GM12874 (cell line): ENCODE data around the gene HMG20B.

Experiments used
- TF ChIP-seq, protein P1 (sequence below): IDR thresholded peaks from 2 replicates; pipeline ENCODE4 v1.5.1; 2011; ENCODE audit warnings: low read depth, mild to moderate bottlenecking, control low read depth, low read length, moderate library complexity; ENCODE audit not compliant: insufficient read depth

HMG20B gene

DNA sequence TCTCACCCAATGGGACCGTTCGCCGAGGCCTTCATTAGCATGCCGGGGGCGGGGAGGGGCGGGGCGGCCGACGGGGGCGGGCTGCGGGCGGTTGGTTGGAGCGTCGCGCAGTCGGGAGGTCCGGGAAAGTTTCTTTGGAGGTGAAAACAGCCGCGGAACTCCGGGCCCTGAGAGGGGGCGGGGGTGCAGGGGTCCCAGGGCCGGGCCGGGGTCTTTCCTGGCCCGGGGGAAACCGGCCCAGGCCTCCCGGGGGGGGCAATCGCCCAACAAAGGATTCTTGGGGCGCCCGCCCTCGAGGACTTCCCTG lies at the start of gene HMG20B:
HMG20B (plus strand) TSS at position 90 of the 307 bp plus-strand sequence. CDS start 366 bp downstream, outside the sequence.
- TF ChIP-seq, protein P1, sequence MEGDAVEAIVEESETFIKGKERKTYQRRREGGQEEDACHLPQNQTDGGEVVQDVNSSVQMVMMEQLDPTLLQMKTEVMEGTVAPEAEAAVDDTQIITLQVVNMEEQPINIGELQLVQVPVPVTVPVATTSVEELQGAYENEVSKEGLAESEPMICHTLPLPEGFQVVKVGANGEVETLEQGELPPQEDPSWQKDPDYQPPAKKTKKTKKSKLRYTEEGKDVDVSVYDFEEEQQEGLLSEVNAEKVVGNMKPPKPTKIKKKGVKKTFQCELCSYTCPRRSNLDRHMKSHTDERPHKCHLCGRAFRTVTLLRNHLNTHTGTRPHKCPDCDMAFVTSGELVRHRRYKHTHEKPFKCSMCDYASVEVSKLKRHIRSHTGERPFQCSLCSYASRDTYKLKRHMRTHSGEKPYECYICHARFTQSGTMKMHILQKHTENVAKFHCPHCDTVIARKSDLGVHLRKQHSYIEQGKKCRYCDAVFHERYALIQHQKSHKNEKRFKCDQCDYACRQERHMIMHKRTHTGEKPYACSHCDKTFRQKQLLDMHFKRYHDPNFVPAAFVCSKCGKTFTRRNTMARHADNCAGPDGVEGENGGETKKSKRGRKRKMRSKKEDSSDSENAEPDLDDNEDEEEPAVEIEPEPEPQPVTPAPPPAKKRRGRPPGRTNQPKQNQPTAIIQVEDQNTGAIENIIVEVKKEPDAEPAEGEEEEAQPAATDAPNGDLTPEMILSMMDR = no peak

DNA sequence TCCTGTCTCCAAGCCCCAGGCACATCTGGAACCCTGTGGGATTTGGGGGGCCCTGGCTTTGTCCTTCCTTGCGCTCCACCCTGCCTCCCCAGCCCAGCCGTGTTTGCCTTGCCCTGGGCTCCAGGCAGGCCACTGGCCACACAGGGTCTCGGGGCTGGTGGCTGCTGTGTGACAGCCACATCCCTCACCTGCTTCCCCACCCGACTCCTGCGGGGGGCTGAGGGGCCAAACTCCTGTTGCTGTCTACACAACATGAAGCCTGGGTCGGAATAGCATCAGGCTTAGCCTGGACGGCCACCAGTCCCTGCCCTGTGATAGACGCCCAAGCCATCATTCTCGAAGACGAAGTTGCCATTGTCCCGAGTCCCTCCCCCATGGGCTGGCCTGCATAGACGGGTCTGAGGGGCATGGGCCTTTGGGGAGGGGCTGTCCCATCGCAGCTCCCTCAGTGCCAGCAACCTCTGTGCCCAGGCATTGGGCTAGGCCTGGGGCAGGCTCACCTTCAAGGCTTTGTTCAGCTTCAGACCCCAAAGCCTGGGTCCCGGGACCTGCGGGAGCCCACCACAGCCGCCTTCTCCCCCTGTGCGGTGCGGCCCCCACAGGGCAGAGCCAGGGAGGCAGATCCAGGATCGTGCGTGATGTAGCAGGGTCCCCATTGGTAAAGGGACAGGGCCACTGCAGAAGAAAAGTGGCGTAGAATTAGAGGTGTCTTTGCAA lies 49.2 kb upstream of the HMG20B start:
- TF ChIP-seq, protein P1 = no peak

DNA sequence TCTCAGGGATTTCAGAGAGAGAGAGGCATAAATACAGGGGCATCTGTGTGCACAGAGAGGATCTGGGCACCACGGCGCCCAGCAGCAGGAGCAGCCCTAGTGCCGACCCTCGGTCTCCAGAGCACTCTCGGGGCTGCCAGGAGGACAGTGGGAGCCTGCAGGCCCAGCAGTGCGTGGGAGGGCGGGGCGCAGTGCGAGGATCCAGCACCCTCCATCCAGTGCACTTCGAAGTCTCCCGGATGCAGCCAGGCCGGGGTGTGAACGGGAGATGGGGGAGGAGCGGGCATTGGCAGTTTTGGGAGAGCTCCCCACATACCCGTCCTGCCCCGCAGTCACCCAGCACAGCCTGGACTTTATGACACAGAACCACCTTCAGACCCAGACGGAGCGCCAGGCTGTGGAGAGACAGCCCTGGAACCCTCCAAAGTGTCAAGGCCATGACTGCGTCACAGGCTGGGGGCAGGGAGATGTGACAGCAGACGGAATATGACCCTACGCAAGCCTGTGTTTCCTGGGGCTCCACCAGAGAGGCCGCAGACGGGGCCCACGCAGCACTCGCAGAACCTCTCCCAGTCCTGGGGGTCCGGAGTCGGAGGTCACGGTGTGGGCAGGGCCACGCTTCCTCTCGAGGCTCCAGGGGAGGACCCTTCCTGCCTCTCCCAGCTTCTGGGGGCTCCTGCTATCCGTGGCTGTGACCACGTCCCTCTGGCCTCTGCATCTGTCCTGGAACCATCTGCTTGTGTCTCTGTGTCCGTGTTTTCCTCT lies 48.5 kb upstream of the HMG20B start:
- TF ChIP-seq, protein P1 = no peak

DNA sequence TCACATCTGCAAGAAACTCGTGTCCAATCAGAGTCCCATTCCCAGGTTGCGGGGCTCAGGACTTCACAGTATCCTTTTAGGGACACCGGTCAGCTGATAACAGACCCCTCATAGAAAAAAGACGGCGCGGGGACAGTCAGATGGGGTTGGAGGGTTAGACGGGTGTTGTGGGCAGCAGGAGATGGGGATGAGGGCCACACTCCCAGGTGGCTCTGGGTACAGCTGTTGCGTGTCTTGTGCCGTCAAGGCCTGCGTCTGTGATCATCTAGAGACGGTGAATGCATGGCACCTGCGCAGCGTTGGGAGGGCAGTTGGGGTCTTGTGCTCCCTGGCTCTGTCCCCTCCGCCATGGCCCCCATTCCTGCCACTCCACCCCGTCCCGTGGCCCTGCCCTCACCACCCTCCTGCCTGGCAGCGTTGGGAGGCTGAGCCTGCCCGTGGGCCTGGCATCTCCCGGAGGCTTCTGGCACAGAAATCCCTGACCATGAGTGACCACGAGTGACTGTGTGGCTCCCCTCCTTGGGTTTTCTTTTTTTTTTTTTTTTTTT lies 47.8 kb upstream of the HMG20B start:
- TF ChIP-seq, protein P1 = no peak

DNA sequence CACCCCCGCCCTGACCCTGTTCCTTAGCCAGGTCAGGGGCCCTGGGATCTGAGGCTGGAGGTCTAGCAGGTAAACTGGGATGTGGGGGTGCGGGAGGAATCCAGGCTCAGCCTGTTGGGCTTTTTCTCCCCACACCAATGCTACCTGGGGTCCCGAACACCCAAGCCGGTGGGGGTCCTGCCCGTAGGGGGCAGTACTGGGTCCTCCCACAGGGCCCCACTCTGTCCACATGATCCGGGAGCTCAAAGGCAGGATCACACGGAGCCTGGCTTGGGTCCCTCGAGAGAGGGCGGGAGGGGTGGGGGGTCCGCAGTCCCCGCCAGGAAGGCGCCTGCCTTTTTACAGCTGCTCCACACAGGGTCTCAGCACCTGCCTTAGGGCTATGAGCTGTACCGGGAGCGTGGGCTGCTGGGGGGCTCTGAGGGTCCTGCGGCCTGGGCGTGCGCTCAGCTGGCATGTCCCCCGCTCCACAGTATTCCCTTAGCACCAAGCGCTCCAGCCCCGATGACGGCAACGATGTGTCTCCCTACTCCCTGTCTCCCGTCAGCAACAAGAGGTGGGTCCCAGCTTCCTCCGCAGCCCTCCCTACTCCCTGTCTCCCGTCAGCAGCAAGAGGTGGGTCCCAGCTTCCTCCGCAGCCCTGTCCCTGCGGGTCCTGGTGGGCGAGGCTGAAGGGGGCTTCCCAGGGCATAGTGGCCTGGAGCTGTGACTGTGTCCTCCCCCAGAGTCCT lies 46.1 kb upstream of the HMG20B start:
- TF ChIP-seq, protein P1 = peak; percentile 14; the same call in 1 of the 2 replicates

DNA sequence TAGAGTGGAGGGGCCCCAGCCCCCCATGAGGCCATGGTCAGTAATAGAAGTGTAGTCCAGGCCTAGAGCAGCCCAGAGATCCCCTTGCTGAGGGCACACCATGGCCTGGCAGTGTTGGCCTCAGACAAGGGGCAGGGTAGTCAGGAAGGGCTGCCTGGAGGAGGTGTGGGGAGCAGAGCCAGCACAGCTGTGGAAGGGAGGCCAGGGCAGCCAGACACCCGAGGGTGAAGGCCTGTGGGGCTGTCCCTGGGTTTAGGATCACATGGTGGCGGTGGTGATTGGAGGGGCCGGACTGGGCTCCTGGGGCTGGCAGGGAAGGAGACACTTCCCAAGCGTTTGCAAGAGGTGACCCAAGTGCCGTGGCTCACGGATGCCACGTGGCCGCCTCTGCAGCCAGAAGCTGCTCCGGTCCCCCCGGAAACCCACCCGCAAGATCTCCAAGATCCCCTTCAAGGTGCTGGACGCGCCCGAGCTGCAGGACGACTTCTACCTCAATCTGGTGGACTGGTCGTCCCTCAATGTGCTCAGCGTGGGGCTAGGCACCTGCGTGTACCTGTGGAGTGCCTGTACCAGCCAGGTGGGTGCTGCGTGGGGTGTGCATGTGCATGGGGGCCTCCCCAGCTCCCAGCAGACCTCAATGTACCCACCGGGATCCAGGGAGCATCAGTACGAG lies 45.4 kb upstream of the HMG20B start:
- TF ChIP-seq, protein P1 = no peak
